22Rv1 (cell line): ENCODE measurements around the gene MINDY4.

Source experiments
- ZFX ChIP-seq: fragments of 450-650 bp; IDR thresholded peaks from 2 replicates; pipeline ENCODE4 v1.6.1; 2017; ENCODE audit warnings: antibody characterized with exemption, borderline replicate concordance
- TF ChIP-seq, protein P1 (sequence below): fragments of 450-650 bp; IDR thresholded peaks from 2 replicates; pipeline ENCODE4 v1.5.1; 2017; ENCODE audit warnings: mild to moderate bottlenecking

DNA sequence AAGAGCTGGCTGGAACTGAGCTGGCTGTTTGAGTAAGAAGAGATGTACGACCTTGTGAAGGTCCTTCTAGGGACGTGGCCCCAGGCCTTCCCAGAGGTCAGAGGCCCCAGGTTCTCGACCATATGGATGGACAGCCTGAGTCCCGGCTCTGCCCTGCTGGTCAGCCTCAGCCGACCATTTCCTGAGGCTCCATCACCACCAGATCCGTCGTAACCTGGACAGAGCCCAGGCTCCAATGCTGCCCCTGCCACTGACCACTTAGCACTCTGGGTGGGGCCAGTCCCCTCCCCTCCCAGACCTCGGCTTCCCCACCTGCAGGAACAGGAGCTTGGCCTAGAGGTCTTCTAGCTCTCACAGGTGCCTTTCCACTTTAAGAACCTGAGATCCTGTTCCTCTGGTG is 29.9 kb upstream of the MINDY4 start:
- TF ChIP-seq, protein P1, sequence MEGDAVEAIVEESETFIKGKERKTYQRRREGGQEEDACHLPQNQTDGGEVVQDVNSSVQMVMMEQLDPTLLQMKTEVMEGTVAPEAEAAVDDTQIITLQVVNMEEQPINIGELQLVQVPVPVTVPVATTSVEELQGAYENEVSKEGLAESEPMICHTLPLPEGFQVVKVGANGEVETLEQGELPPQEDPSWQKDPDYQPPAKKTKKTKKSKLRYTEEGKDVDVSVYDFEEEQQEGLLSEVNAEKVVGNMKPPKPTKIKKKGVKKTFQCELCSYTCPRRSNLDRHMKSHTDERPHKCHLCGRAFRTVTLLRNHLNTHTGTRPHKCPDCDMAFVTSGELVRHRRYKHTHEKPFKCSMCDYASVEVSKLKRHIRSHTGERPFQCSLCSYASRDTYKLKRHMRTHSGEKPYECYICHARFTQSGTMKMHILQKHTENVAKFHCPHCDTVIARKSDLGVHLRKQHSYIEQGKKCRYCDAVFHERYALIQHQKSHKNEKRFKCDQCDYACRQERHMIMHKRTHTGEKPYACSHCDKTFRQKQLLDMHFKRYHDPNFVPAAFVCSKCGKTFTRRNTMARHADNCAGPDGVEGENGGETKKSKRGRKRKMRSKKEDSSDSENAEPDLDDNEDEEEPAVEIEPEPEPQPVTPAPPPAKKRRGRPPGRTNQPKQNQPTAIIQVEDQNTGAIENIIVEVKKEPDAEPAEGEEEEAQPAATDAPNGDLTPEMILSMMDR: no peak
- TF ChIP-seq ZFX: no peak
